ENCODE data around the gene GLIS1.

DNA sequence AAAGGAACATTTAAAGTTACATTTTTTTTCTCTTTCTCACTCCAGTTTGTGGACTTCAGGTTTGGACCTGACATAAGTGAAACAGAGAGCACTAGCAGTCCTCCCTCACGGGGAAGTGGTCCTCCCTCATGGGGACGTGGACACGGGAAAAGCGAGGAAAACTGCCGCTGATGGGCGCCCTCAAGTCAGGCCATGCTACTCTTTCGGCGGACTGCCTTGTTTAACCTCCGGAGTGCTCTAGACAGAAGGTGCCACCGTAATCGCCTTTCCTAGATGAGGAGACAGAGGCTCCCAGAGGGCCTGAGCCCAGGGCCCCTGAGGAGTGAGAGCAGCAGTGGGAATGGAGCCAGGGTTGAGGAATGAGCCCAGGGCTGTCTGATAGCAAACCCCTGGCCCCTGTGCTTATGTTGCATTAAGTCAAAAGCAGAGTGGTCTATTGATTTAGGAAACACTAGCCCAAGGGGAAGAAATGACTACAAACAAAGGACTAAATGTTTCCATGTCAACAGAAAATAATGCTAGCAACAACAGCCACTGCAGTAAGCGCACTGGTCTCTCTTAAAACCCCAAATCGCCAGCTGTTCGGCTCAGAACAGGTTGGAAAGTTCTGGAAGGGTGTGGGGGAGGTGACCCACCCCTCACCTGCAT is 195.7 kb downstream of the GLIS1 start:
- TF ChIP-seq EZH2 (IDR thresholded peaks at IDR 0.05; ENCODE audit: insufficient read depth, poor library complexity, severe bottlenecking) (no peak), EZH2phosphoT487 (IDR thresholded peaks at IDR 0.05; ENCODE audit: insufficient read depth, low read depth) (no peak)

Data from GM23248 (cell line).